ENCODE results near the gene PRUNE2.
"Not testable (repeated sequence)": the region's sequence is repeated elsewhere in the genome, so short reads cannot be mapped to it uniquely, and the experiment has no call there.

PRUNE2 gene

DNA sequence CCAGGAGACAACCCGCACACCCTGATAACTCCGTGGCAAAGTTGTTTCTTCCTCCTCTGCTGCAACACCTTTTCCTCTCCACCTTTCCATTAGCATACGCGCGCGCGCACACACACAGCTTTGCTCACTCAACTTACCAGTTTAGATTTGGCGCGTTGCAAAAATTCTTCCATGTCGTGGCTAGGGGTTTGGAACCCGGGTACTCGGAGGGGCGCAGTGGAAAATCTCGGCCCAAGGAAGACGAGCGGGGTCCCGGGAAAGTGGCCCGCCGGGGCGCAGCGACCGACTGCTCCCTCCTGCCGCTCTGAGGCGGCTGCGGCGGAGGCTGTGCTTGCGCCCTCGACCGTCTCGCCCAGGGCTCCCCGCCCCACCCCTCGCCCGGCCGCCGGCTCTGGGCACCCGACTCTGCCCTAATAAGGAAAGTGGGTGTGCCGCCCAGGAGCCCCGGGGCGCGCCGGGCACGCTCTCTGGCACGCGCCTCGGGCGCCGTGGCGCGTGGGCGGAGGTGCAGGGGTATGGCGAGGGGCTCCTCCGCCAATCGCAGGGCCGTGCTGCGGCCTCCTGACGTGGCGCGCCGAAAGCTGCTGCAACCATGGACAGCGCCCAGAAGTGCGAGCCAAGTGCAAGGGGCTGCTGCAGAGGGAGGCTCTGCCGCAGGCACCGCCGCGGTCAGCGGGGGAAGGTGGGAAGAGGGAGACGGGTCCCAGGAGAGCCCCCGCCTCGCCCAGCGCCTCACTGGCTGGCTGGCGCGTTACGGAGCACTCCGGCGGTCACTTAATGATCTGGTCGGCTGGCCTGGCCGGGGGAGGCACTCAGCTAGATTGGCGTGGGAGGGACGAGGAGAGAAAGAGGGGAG lies at the start of gene PRUNE2:
Gene PRUNE2, minus strand, starts transcription at position 324 of the 856 bp plus-strand sequence. Its CDS starts 151 bp downstream, at position 173.
- TF ChIP-seq, protein P1, sequence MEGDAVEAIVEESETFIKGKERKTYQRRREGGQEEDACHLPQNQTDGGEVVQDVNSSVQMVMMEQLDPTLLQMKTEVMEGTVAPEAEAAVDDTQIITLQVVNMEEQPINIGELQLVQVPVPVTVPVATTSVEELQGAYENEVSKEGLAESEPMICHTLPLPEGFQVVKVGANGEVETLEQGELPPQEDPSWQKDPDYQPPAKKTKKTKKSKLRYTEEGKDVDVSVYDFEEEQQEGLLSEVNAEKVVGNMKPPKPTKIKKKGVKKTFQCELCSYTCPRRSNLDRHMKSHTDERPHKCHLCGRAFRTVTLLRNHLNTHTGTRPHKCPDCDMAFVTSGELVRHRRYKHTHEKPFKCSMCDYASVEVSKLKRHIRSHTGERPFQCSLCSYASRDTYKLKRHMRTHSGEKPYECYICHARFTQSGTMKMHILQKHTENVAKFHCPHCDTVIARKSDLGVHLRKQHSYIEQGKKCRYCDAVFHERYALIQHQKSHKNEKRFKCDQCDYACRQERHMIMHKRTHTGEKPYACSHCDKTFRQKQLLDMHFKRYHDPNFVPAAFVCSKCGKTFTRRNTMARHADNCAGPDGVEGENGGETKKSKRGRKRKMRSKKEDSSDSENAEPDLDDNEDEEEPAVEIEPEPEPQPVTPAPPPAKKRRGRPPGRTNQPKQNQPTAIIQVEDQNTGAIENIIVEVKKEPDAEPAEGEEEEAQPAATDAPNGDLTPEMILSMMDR (IDR thresholded peaks at IDR 0.05; ENCODE audit: low read depth, low read length), result no peak
- DNase-seq (ENCODE audit: extremely low read depth, low read depth), result peak; percentile 19

DNA sequence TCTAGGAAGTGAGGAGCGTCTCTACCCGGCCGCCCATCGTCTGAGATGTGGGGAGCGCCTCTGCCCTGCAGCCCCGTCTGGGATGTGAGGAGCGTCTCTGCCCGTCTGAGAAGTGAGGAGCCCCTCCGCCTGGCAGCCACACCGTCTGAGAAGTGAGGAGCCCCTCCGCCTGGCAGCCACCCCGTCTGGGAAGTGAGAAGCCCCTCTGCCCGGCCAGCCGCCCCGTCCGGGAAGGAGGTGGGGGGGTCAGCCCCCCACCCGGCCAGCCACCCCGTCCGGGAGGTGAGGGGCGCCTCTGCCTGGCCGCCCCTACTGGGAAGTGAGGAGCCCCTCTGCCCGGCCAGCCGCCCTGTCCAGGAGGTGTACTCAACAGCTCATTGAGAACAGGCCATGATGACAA lies 49.5 kb upstream of the PRUNE2 start:
- DNase-seq (ENCODE audit: extremely low read depth, low read depth), result not testable (repeated sequence)

DNA sequence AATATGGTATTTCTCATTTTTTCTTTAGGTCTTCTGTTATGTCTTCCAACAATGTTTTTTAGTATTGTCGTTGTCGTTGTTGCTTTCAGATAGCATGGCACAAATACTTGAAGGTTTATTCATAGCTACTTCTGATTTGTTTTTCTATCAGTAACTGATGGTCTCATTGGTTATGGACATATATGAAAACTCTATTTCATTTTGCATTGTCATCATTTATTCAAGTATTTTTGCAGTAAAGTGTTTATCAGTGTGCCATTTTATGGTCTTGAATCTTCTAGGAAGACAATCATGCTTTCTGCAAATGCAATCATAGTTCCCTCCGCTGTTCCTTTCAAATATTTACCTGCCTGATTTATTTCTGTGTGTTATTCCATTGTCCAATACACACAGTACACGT lies 44.0 kb upstream of the PRUNE2 start:
- TF ChIP-seq, protein P1 (IDR thresholded peaks at IDR 0.05; ENCODE audit: low read depth, low read length), result no peak
- no peak for DNase-seq (ENCODE audit: extremely low read depth, low read depth)

- no peak for DNase-seq (ENCODE audit: extremely low read depth, low read depth)
- TF ChIP-seq, protein P1 (IDR thresholded peaks at IDR 0.05; ENCODE audit: low read depth, low read length), result no peak
Measured at GRCh38 chr9:76944011-76944410, 38.1 kb upstream of the PRUNE2 start.

- no peak for DNase-seq (ENCODE audit: extremely low read depth, low read depth)
- TF ChIP-seq, protein P1 (IDR thresholded peaks at IDR 0.05; ENCODE audit: low read depth, low read length), result no peak
Measured at GRCh38 chr9:76943054-76943453, 37.1 kb upstream of the PRUNE2 start.

- no peak for DNase-seq (ENCODE audit: extremely low read depth, low read depth)
- TF ChIP-seq, protein P1 (IDR thresholded peaks at IDR 0.05; ENCODE audit: low read depth, low read length), result no peak
Measured at GRCh38 chr9:76932757-76933156, 26.8 kb upstream of the PRUNE2 start.

DNA sequence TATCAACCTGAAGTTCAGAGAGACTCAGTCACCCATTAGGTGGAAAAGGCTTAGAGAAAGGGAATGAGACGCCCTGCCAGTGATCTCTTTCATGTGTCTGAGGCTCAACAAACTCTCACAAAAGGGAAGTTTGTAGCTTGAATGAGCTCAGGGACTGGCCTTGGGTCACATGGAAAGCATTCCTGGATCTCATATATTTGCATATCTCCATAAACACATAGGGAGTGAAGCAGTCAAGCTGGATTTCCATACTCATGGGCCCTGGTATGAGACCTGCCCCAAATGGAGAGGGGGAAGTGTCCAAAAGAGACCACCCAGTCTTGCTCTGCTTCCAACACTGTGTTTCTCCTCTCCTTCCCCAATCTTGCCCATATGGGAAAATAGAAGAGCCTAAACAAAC lies 26.4 kb upstream of the PRUNE2 start:
- DNase-seq (ENCODE audit: extremely low read depth, low read depth), result no peak
- TF ChIP-seq, protein P1 (IDR thresholded peaks at IDR 0.05; ENCODE audit: low read depth, low read length), result no peak

Data from AG09319 (cell line).